Heart left ventricle (tissue), 16 donors: ENCODE data around the gene C8B. TPM values are rescaled to one million over a fixed set of nuclear protein-coding genes. Genes with fewer than 3 reads are reported as not detected.

ENCODE experiments used
- ATAC-seq, 4 donors: fragments of 200-7000 bp; cut with Tn5 transposase; one replicate each; pipeline ENCODE4 v1.9.1; 2020 to 2022; ENCODE audit warnings: moderate library complexity in 4 of 4, mild to moderate bottlenecking in 3 of 4, moderate number of reproducible peaks in 1 of 4
- DNase-seq, 5 donors: peaks; one replicate each; pipeline ENCODE4 v3.0.0-alpha.2; 2020
- H3K27ac ChIP-seq, 12 donors: fragments of 200-600 bp; sonication (generic) in 4 of 12; one replicate each; pipeline versions ENCODE4 v1.5.0 to v1.8.0; 2016 to 2022; ENCODE audit warnings: mild to moderate bottlenecking in 2 of 12
- H3K27me3 ChIP-seq, 9 donors: fragments of 200-600 bp; sonication (generic) in 2 of 9; one replicate each; pipeline versions ENCODE4 v1.5.1 to v1.8.0; 2016 to 2022; ENCODE audit warnings: mild to moderate bottlenecking in 3 of 9
- H3K36me3 ChIP-seq, 9 donors: fragments of 200-600 bp; sonication (generic) in 2 of 9; one replicate each; pipeline versions ENCODE4 v1.5.0 to v1.8.0; 2018 to 2022; ENCODE audit warnings: mild to moderate bottlenecking in 2 of 9
- H3K4me1 ChIP-seq, 12 donors: fragments of 200-600 bp; sonication (generic) in 4 of 12; one replicate each; pipeline versions ENCODE4 v1.5.0 to v1.8.0; 2016 to 2022; ENCODE audit warnings: mild to moderate bottlenecking in 3 of 12
- H3K4me3 ChIP-seq, 12 donors: fragments of 200-600 bp; sonication (generic) in 4 of 12; one replicate each; pipeline versions ENCODE4 v1.5.0 to v1.8.0; 2017 to 2022; ENCODE audit warnings: mild to moderate bottlenecking in 9 of 12, moderate library complexity in 4 of 12
- H3K9me3 ChIP-seq, 12 donors: fragments of 200-600 bp; sonication (generic) in 4 of 12; one replicate each; pipeline versions ENCODE4 v1.5.0 to v1.8.0; 2016 to 2022; ENCODE audit warnings: mild to moderate bottlenecking in 1 of 12
- CTCF ChIP-seq, 12 donors: fragments of 200-600 bp; sonication (generic) in 4 of 12; IDR thresholded peaks; one replicate each; pipeline versions ENCODE4 v1.5.0 to v1.8.0; 2018 to 2022; ENCODE audit warnings: antibody characterized with exemption in 12 of 12, mild to moderate bottlenecking in 5 of 12
- POLR2A ChIP-seq, 2 donors: fragments of 450-650 bp; IDR thresholded peaks; one replicate each; pipeline ENCODE4 v1.6.1; 2017; ENCODE audit warnings: antibody characterized with exemption in 2 of 2, mild to moderate bottlenecking in 2 of 2, moderate library complexity in 2 of 2
- WGBS, 4 donors: extraction: QIAGEN DNeasy Blood & Tissue Kit in 2 of 4; methylation state at CpG; one replicate each; pipeline versions ENCODE4 v1.1.5 to v1.1.7; 2013 to 2018; 5-methylcytosine and 5-hydroxymethylcytosine counted together
- intact Hi-C, 10 donors: fragments of 100-400 bp; cut with DNase I; formaldehyde crosslinking; loops; one replicate each; pipeline versions ENCODE4 v1.11.1 to v1.14.2; 2022
- polyA plus RNA-seq, 2 donors: library from polyadenylated mRNA; stranded (reverse); fragments of 200-250 nt; gene quantifications; one replicate each; pipeline ENCODE4 v1.2.3, GENCODE V29; 2013
- total RNA-seq, 9 donors: library from RNA; depleted of rRNA in 2 of 9; stranded (reverse); fragments of >200 nt in 2 of 9; fragmentation: NEBNext Ultra II Directional in 3 of 9; extraction: Animal tissue kit (Norgen Biotek cat#: 25700) in 3 of 9; gene quantifications; one replicate each; pipeline versions ENCODE4 v1.1.0 to v1.2.4, GENCODE V29; 2016 to 2023
- donor health status: ischemic (EF 13 %, LVEDD 7.1; RV severe dilation, severe dysfunction).
- donor health status: healthy with polysubstance abuse.
- donor health status: DM: no; HTN: yes; CAD: no.
- donor health status: DM: no; HTN: no; CAD: no.
- donor health status: ischemic (EF 25% LVEDD 6.9; RV normal size, moderate dysfunction).
- donor health status: ischemic (EF 25% LVEDD 5.7; RV mildly dilated, moderate dysfunction).
- donor health status: healthy.
- donor health status: DM: yes; HTN: yes; CAD: no.
- donor health status: ischemic (EF 35%, LVEDD 5.7; RV mildly dilated, moderate dysfunction).
- donor health status: nonischemic (EF 11% LVEDD 7.7; RV severe dilation, severe dysfunction).
- donor health status: DM: yes; HTN: yes; CAD: no.
- donor health status: PGD.
- donor health status: ischemic (EF 29% LVEDD 5.4; RV normal size, mild dysfunction).
- donor health status: nonischemic (EF 23%, LVEDD 6.1; RV moderate dilation, normal function).

Gene C8B
- total and polyA plus RNA-seq, 11 donors, result not detected

GRCh38 chr1:56908619-56909221, 57.1 kb downstream of the C8B start:
- Histone ChIP-seq H3K9me3 (no peaks in the 10 kb centered on the region), H3K27ac (peak overlapping the region in 1 of 12 donors; percentile 25), H3K4me1 (peaks cover 0 to 32% (median 0%) of the 10 kb centered on the region in 12 donors), H3K27me3 (no peaks in the 10 kb centered on the region), H3K4me3 (no peak overlapping the region), H3K36me3 (no peaks in the 10 kb centered on the region)
- ATAC-seq, result no peak
- 88 to 97% (median 91%) methylated on average over 1 of the region's 1 CpG for WGBS, 4 donors
- TF ChIP-seq POLR2A (IDR thresholded peaks at IDR 0.05) (no peak), CTCF (IDR thresholded peaks at IDR 0.05) (no peak)
- DNase-seq, result no peak
- intact Hi-C loops, result no loop called here

- WGBS, 4 donors, result 86 to 92% (median 88%) methylated on average over 3 of the region's 3 CpGs
- TF ChIP-seq POLR2A (IDR thresholded peaks at IDR 0.05), result no peak
- TF ChIP-seq CTCF (IDR thresholded peaks at IDR 0.05), result no peak
- no peak for DNase-seq
- intact Hi-C loops, result no loop called here
- Histone ChIP-seq H3K27ac (no peak overlapping the region), H3K9me3 (no peaks in the 10 kb centered on the region), H3K4me3 (no peak overlapping the region), H3K27me3 (no peaks in the 10 kb centered on the region), H3K4me1 (peaks cover 0 to 25% (median 0%) of the 10 kb centered on the region in 12 donors), H3K36me3 (no peaks in the 10 kb centered on the region)
- no peak for ATAC-seq
These were observed 60.1 kb downstream of the C8B start for GRCh38 chr1:56905667-56906066.

- no peaks in the 10 kb centered on the region for H3K27me3 ChIP-seq
- H3K36me3 ChIP-seq, result no peaks in the 10 kb centered on the region
- no peaks in the 10 kb centered on the region for H3K9me3 ChIP-seq
- intact Hi-C loops, result no loop called here
- WGBS, 4 donors, result 50 to 72% (median 65%) methylated on average over 2 of the region's 2 CpGs
- H3K4me3 ChIP-seq, result no peak overlapping the region
- H3K4me1 ChIP-seq, result peaks cover 0 to 17% (median 0%) of the 10 kb centered on the region in 12 donors
- H3K27ac ChIP-seq, result no peak overlapping the region
- TF ChIP-seq POLR2A (IDR thresholded peaks at IDR 0.05) (no peak), CTCF (IDR thresholded peaks at IDR 0.05) (no peak)
- DNase-seq, result no peak
- no peak for ATAC-seq
These were observed 61.0 kb downstream of the C8B start for GRCh38 chr1:56904663-56905397.

GRCh38 chr1:56903778-56904177, 62.0 kb downstream of the C8B start:
- peaks cover 0 to 7% (median 0%) of the 10 kb centered on the region in 12 donors for H3K4me1 ChIP-seq
- no peak overlapping the region for H3K4me3 ChIP-seq
- 83 to 93% (median 84%) methylated on average over 1 of the region's 1 CpG for WGBS, 4 donors
- DNase-seq (no peak), ATAC-seq (no peak)
- no peaks in the 10 kb centered on the region for H3K36me3 ChIP-seq
- intact Hi-C loops, result no loop called here
- H3K27me3 ChIP-seq, result no peaks in the 10 kb centered on the region
- no peak overlapping the region for H3K27ac ChIP-seq
- TF ChIP-seq POLR2A (IDR thresholded peaks at IDR 0.05), result no peak
- no peak for TF ChIP-seq CTCF (IDR thresholded peaks at IDR 0.05)
- no peaks in the 10 kb centered on the region for H3K9me3 ChIP-seq
